ENCODE results near the gene DPP3. TPM values are rescaled to one million over a fixed set of nuclear protein-coding genes. Genes with fewer than 3 reads are reported as not detected.

DPP3 gene
- total RNA-seq, 2 donors from 2014 or later = 20.2 to 22.2 TPM

- DNase-seq (ENCODE audit: low spot score) = no peak
- no peaks in the 10 kb centered on the region for H3K27me3 ChIP-seq (replicated peaks; ENCODE audit: insufficient read depth)
- H3K36me3 ChIP-seq = no peaks in the 10 kb centered on the region
- no peak overlapping the region for H3K27ac ChIP-seq
- no peaks in the 10 kb centered on the region for H3K9me3 ChIP-seq
- no peak overlapping the region for H3K4me3 ChIP-seq
- H3K4me1 ChIP-seq (ENCODE audit: control insufficient read depth in 1 of 2, low read depth in 2 of 2) = no peaks in the 10 kb centered on the region
- TF ChIP-seq CTCF (IDR thresholded peaks at IDR 0.05) = no peak
- no peak for ATAC-seq (ENCODE audit: insufficient number of reproducible peaks, low FRiP score, low read depth)
Observed at GRCh38 chr11:66450560-66450959, 29.7 kb upstream of the DPP3 start.

- DNase-seq (ENCODE audit: low spot score) = no peak
- no peak overlapping the region for H3K27ac ChIP-seq
- H3K4me3 ChIP-seq = no peak overlapping the region
- no peaks in the 10 kb centered on the region for H3K27me3 ChIP-seq (replicated peaks; ENCODE audit: insufficient read depth)
- H3K9me3 ChIP-seq = no peaks in the 10 kb centered on the region
- no peak for ATAC-seq (ENCODE audit: insufficient number of reproducible peaks, low FRiP score, low read depth)
- no peak for TF ChIP-seq CTCF (IDR thresholded peaks at IDR 0.05)
- H3K4me1 ChIP-seq (ENCODE audit: control insufficient read depth in 1 of 2, low read depth in 2 of 2) = no peaks in the 10 kb centered on the region
- H3K36me3 ChIP-seq = no peaks in the 10 kb centered on the region
Observed at GRCh38 chr11:66451663-66452062, 28.6 kb upstream of the DPP3 start.

- H3K27ac ChIP-seq = no peak overlapping the region
- no peaks in the 10 kb centered on the region for H3K36me3 ChIP-seq
- H3K27me3 ChIP-seq (replicated peaks; ENCODE audit: insufficient read depth) = no peaks in the 10 kb centered on the region
- H3K4me3 ChIP-seq = no peak overlapping the region
- H3K9me3 ChIP-seq = no peaks in the 10 kb centered on the region
- no peak for TF ChIP-seq CTCF (IDR thresholded peaks at IDR 0.05)
- ATAC-seq (ENCODE audit: insufficient number of reproducible peaks, low FRiP score, low read depth) (no peak), DNase-seq (ENCODE audit: low spot score) (no peak)
- no peaks in the 10 kb centered on the region for H3K4me1 ChIP-seq (ENCODE audit: control insufficient read depth in 1 of 2, low read depth in 2 of 2)
Observed at GRCh38 chr11:66454247-66454646, 26.0 kb upstream of the DPP3 start.

- no peak for TF ChIP-seq CTCF (IDR thresholded peaks at IDR 0.05)
- Histone ChIP-seq H3K4me1 (ENCODE audit: control insufficient read depth in 1 of 2, low read depth in 2 of 2) (no peaks in the 10 kb centered on the region), H3K9me3 (no peaks in the 10 kb centered on the region), H3K27me3 (replicated peaks; ENCODE audit: insufficient read depth) (no peaks in the 10 kb centered on the region), H3K27ac (no peak overlapping the region), H3K4me3 (no peak overlapping the region), H3K36me3 (no peaks in the 10 kb centered on the region)
- no peak for DNase-seq (ENCODE audit: low spot score)
- ATAC-seq (ENCODE audit: insufficient number of reproducible peaks, low FRiP score, low read depth) = no peak
Observed at GRCh38 chr11:66454828-66455227, 25.4 kb upstream of the DPP3 start.

GRCh38 chr11:66457826-66458225, 22.4 kb upstream of the DPP3 start:
- Histone ChIP-seq H3K9me3 (no peaks in the 10 kb centered on the region), H3K4me3 (no peak overlapping the region), H3K27me3 (replicated peaks; ENCODE audit: insufficient read depth) (no peaks in the 10 kb centered on the region), H3K27ac (no peak overlapping the region), H3K36me3 (no peaks in the 10 kb centered on the region), H3K4me1 (ENCODE audit: control insufficient read depth in 1 of 2, low read depth in 2 of 2) (no peaks in the 10 kb centered on the region)
- no peak for ATAC-seq (ENCODE audit: insufficient number of reproducible peaks, low FRiP score, low read depth)
- TF ChIP-seq CTCF (IDR thresholded peaks at IDR 0.05) = no peak
- DNase-seq (ENCODE audit: low spot score) = no peak

Data from thoracic aorta (tissue), 2 donors.